ENCODE measurements around the gene ZC3H14.

ZC3H14 gene

DNA sequence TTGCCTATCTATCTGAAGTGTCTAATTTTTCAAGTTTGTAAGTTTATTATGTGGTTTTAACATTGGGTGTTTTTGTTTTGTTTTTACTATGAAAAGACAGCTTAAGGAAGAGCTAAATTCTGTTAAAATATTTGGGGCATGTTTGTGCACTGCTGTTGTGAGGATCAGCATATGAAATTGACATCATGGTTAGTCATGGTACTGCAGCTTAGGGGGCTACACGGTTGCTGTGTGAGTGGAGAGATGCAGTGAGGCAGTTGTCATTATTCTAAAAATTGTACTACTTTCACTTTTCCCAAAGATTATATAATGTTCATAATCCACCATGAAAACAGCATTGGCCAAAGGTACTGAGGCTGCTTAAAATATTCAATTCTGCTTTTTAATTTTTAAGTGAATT is 49.0 kb downstream of the ZC3H14 start:
- no peak for DNase-seq (ENCODE audit: low read depth)

DNA sequence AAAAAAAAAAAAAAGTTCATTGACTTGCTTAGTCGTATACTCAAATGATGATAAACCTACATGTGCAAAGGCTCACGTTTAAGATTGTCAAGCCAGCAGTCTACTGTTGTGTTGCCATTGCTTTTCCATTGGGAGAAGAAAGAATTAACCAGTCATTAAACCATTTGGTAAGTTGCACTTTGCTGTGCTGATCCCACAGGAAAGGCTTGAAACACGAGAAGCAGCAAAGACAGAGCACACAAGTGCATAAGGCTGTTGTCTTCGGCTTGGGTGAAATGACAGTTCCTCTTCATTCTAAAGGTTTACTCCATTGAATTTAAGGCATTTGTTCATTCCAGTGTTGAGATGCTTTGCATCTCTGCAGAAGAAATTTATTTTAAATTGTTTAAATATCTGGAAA is 50.1 kb downstream of the ZC3H14 start:
- DNase-seq (ENCODE audit: low read depth): no peak

DNA sequence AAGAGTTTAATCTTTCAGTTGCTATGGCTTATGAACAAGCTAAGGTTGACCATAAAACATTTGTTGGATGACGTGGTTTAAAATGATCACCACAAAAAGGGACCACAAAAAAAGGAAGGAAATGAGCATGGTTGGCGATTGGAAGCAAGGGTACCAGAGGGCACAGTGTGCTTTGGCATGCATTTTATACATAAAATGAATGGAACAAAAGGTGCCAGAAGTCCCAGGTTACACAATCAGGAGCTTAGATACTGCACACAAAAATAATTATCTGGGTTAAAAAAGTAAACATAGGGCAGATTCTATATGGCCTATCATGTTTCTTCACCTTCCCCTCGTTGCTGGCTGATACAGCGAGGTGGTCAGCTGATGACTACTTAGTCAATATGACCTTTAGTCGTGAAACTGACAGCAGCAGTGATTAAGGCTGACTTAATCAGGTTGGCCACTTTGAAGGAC is 50.7 kb downstream of the ZC3H14 start:
- DNase-seq (ENCODE audit: low read depth): no peak

DNA sequence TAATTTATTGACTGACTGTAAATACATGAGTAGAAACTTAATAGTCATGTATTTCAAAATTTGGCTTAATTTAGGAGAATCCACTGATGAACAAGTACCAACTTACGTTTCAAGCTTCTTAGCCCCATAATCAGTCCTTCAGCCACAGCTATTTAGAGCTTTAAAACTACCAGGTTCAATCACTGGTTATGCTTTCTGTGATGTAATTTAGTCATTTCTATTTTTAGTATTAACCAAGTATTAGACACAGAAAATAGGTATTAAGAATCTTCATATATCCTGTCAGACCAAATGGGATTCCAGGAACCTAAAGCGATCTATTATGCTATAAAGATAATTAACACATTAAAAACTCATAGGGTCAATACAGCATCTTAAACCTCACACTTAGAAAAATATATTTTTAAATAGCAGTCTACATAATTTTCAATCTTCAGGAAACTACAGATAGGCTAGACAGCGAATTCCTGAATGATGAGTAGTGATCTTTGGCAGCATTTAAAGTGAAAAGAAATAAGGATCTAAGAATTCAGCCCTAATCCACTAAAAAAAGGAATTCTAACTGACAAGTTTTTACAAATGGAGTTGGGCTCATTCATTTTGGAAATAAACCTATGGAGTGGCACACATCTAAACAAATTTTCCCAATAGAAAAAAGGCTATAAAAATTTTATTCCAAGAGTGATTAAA is 51.5 kb downstream of the ZC3H14 start:
- DNase-seq (ENCODE audit: low read depth): no peak

DNA sequence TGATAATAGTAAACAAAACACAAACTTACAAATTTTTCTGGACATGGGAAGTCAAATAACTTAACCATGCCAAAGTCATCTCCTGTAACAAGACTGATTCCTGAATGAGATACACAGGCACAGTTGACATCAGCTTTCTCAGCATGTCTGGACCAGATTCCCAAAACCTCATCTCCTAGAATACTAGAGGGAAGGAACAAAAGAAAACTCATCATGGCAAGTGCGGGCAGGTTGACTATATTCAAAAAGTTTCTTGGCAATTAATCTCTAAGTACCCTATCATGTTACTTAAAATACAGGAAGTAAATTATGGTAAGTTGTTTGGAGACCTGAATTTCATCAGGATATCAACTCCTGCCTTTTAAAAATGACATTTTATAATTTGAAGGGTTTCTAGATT is 53.9 kb downstream of the ZC3H14 start:
- DNase-seq (ENCODE audit: low read depth): no peak

DNA sequence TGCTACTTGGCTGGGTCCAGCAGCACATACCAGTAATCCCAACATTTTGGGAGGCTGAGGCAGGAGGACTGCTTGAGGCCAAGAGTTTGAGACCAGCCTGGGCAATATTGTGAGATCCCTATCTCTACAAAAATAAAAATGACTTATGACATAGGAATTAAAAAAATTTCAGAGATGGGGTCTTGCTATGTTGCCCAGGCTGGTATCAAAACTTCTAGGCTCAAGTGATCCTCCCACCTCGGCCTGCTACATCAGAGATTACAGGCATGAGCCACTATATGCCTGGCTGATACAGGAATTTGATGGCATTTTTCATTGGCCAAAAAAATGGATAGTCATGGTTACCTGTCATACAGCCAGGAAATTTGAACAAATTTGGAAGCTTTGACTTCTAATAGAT is 54.6 kb downstream of the ZC3H14 start:
- DNase-seq (ENCODE audit: low read depth): no peak

DNA sequence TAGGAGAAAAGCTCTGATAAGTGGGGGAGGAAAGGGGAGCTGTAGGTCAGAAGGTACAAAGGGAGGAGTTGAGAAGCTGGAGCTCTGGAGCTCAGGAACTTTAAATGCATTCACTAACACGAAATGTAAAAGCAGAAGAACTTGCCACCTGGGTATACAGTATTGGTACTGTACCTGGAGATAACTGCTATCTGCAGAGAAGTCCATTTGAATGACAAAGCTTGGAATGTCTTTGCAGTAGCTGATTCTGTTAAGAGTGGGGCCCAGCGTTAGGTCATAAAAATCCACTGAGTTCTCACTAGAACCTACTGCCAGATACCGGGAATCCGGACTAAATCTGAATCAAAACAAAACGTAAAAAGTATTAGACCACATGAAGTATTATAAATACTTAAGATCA is 55.6 kb downstream of the ZC3H14 start:
- DNase-seq (ENCODE audit: low read depth): no peak

DNA sequence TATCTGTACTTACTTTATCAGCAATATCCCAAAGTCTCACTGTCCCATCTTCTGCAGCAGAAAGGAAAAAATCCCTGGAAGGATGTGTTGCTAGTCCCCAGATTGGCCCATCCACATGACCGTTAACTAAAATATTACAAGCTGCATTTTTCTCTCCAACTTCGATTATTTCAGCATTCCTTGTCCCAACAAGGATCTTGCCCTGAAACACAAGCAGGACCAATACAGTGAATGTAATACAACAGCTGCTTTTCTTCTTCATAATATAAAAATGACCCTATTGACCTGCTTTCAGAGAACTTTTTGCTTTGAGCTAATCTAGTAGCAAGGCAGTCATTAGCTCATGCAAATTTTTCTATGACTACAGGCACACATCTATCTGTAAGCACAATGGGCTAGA is 58.3 kb downstream of the ZC3H14 start:
- DNase-seq (ENCODE audit: low read depth): no peak

DNA sequence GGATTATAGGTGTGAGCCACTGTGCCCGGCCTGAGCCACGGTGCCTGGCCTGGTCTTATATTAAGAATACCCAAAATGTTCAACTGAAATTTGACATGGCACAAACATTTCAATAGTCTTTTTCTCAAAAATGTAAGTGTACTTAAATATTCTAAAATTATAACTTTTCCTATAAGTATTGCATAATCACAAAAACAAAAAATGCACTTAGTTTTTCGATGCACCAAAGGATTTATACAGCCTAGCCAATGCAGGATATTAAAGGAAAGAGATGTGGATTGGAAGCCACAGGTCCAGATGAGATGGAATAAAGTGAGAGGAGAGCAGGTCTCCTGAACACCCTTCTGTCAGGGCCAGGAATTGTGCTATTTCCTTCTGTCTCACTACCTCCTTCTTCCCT is 62.8 kb downstream of the ZC3H14 start:
- no peak for DNase-seq (ENCODE audit: low read depth)

DNA sequence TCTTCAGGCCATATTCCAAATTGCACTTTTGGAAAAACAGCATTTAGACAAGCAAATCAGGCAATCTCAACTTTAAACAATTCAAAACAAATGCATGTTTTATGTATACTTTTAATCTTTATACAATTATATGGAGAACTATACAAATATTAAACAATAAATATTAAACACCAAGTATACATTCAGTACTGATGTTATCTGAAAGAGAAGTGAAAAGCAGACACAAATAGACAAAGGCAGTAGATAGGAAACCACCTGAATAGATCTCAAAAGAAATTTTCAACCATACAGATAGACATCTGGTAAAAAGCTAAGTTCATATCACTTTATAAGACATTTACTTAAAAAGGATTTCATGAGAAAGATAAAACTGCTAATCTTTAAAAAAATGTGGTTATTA is 65.2 kb downstream of the ZC3H14 start:
- DNase-seq (ENCODE audit: low read depth): no peak

DNA sequence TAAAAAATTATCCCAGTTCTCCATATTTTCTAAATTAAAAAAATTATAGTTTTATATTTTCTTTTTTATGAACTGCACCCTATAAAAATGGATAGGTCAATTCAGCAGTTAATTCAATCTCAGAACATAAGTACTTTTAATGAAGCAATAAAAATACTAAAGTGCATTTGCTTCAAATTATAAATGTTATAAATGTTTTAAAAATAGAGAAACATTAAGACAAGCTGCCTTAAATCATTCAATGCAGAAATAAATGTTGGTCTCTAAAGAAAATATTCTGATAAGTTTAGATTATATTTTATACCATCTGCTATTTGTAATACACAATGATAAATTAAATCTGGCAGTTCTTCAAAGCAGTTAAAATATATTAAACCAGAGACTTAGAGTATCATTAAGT is 65.6 kb downstream of the ZC3H14 start:
- DNase-seq (ENCODE audit: low read depth): no peak

DNA sequence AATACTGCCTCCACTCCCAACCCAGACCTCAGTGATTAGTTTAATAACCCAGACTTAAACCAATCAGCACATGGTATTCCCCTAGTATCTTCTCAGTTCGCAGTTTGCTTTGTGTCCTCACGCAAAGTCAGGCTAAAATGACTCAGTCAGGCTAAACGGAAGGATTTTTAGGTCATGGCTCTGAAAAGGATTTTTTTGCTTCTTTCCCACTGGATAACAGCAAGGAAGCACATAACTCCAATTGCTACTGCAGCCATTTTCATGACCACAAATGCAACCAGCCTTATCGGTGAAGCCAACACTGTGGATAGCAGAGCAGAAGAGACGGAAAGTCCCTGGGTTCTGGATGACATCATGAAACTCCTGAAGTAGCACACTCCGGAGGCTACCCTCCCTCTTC is 67.7 kb downstream of the ZC3H14 start:
- no peak for DNase-seq (ENCODE audit: low read depth)

DNA sequence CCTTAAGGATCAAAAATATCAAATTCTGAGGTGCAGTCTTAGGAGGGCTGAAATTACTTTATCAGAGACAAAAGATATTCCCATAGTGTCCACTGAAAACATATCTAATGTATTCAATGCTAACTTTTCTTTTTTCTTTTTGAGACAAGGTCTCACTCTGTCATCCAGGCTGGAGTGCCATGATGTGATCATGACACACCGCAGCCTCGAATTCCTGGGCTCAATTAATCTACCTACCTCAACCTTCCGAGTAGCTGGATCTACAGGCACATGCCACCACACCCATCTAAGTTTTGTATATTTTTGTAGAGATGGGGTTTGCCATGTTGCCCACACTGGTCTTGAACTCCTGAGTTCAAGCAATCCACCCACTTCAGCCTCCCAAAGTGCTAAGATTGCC is 68.3 kb downstream of the ZC3H14 start:
- no peak for DNase-seq (ENCODE audit: low read depth)

DNA sequence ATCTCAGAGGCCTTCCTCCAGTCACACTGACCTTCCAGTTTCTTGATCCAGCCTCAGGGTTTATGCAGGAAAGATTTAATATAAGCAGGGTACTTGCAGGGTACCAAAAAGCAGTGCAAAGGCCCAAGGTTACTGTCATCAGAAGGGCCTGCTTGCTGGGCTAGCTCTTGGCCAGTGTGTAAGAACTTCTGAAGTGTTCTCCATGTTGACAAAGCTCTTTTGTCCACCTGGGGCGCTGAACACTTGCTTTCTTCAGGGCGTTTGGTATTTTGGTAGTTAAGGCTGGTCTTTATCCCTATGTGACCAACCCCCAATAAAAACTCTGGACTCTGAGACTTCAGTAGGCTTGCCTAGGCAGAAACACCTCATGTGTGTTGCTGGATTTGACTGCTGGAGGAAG is 69.7 kb downstream of the ZC3H14 start:
- DNase-seq (ENCODE audit: low read depth): no peak

DNA sequence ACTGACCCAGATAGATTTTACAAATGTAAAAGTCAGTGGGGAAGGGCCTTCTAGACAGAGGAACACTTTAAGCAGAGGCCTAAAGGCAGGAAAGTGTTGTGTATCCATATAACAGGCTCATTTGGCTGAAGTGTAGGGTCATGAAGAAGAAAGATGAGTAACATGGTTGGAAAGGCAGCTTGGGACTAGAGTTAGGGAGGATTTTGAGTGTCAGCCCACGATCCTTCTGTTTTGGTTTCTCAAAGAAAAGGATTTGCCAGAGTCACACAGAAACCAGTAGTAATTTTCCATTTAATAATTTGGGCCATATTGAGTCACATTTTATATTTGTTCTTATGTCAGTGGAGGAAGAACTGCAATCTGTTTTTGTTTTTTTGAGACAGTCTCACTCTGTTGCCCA is 76.4 kb downstream of the ZC3H14 start:
- no peak for DNase-seq (ENCODE audit: low read depth)

DNA sequence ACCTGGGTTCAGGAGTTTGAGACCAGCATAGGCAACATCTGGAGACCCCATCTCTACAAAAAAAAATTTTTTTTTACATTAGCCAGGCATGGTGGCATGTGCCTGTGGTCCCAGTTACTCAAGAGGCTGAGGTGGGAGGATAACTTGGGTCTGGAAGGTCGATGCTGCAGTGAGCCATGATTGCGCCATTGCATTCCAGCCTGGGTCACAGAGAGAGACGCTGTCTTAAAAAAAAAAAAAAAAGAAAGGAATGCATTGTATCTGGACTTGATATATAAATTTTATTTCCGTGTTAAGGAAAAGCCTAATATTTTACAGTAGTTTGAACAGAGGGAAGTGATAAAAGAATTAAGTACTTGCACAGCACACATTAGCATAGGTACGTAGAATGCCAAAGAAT is 97.2 kb downstream of the ZC3H14 start:
- DNase-seq (ENCODE audit: low read depth): no peak

DNA sequence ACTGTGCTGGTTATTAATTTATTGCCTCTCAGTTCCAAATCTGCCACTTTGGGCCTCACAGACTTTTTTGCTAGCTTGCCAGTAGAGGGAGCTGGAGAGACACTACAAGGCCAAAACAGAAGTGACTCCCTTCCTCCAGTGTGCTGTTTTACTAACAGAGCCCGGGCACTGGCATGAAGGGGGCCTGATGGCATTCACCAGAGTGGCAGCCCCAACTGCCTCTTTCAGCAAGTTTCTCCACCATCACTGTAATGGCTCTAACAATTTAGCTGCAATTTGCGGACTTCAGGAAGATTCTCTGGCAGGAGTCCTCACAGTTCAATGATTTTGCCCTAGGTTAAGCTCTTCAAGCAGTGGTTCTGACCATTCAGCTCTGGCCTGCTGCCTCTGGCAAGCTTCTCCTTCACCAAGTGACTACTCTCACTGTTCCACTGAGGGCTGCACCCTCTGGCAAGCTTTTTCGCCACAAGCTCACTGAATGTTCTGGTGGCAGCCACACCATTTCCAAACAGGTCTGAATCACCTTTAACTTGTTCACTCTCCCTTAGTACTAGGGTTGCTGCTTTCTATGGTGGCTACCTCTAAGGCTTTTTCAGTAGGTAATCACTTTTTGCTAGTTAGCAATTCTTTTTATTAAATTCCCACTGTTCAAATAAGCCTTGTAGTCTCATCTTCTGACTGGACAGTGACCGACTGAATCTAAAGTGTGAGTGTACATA is 104.9 kb downstream of the ZC3H14 start:
- DNase-seq (ENCODE audit: low read depth): no peak

DNA sequence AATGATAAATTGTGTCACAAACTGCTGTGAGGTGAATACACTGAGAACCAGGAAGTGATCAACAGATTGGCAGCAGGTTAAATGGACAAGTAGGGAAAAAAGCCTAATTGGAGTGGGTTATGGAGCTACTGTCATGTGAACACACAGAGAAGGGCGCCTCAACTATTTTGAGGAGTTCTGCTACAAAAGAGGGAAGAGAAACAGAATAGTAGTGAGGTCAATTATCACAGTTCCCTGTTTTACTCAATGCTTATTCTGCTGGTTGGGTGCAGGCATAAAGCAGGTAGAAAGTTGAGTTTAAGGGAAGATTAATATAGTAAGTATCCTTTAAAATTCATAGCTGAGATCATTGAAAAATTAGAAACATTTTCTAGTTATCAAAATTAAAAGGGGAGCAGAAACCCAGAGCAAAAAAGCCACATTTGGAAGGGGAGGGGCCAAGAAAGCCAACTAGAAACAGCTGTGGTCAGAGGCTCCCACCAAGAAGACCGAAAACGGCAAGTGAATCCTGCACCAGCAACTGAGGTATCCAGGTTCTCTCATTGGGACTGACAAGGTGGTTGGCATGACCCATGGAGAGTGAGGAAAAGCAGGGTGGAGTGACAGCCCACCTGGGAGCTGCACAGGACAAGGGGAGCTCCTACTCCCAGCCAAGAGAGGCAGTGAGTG is 105.7 kb downstream of the ZC3H14 start:
- DNase-seq (ENCODE audit: low read depth): no peak

DNA sequence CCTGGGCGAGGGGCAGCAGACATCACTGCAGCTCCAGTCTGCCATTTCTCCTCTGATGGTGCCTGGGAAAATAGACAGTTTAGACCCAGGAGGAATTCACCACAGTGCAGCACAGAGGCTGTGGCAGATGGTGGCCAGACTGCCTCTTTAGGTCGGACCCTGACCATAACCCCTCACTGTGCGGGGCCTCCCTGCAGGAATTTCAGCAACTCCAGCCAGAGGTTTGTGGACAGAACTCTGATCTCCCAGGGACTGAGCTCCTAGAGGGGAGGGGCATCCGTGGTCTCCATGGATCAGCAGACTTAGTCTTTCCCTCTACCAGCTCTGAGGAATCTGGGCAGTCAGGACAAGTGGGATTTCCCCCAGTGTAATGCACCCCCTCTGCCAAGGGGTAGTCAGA is 106.5 kb downstream of the ZC3H14 start:
- DNase-seq (ENCODE audit: low read depth): no peak
